ENCODE results near the gene REV3L. TPM values are rescaled to one million over a fixed set of nuclear protein-coding genes. Genes with fewer than 3 reads are reported as not detected.

REV3L gene
- total RNA-seq, 1 experiment from 2014 or later = 5.3 TPM

- no peak for DNase-seq
- Mint-ChIP-seq H3K36me3 (ENCODE audit: insufficient read depth in 1 of 3, low read depth in 3 of 3) (peaks cover 5 to 16% (median 13%) of the 10 kb centered on the region in 3 experiments; a peak in 5 of 7 replicates), H3K4me3 (no peak overlapping the region), H3K27ac (no peak overlapping the region), H3K27me3 (ENCODE audit: low read depth) (no peaks in the 10 kb centered on the region), H3K9me3 (peaks cover 13 to 14% of the 10 kb centered on the region in 2 experiments; a peak in 4 of 5 replicates), H3K4me1 (no peaks in the 10 kb centered on the region)
- H3K79me1 ChIP-seq (ENCODE audit: insufficient read depth, low read depth, low read length, poor library complexity, severe bottlenecking) = no peaks in the 10 kb centered on the region
- H4K91ac ChIP-seq (ENCODE audit: insufficient read length, low read depth, low read length) = no peak overlapping the region
- no peak overlapping the region for H3K18ac ChIP-seq (ENCODE audit: insufficient read length, low read depth, low read length)
- no peak overlapping the region for H2AFZ ChIP-seq (ENCODE audit: low read length)
- whole genome bisulfite sequencing (ENCODE audit: extremely low coverage, insufficient read length, low lambda C conversion rate) = no CpG with 5 or more reads among the region's 2 CpGs
- no peaks in the 10 kb centered on the region for H3K27me3 ChIP-seq (ENCODE audit: insufficient read depth, low read length)
- H4K8ac ChIP-seq (replicated peaks; ENCODE audit: insufficient read length, low read depth, low read length) = no peak overlapping the region
- H3K4ac ChIP-seq (ENCODE audit: low read depth, low read length) = no peak overlapping the region
- no peaks in the 10 kb centered on the region for H3K79me2 ChIP-seq (ENCODE audit: insufficient read depth, low read length)
- H2BK12ac ChIP-seq (ENCODE audit: insufficient read length, low read depth, low read length) = no peak overlapping the region
- H3K9me3 ChIP-seq (ENCODE audit: control insufficient read depth, low read depth, low read length) = no peaks in the 10 kb centered on the region
- no peak overlapping the region for H3K56ac ChIP-seq (ENCODE audit: insufficient read length, low read depth, low read length)
- TF ChIP-seq CTCF (conservative IDR thresholded peaks at IDR 0.05) = no peak
- no peaks in the 10 kb centered on the region for H3K23me2 ChIP-seq (ENCODE audit: insufficient read length, low read depth, low read length, poor library complexity, severe bottlenecking)
- H3K27ac ChIP-seq (ENCODE audit: insufficient read length, low read depth, low read length) = no peak overlapping the region
- H2BK15ac ChIP-seq (ENCODE audit: low read depth, low read length) = no peak overlapping the region
- H3K9ac ChIP-seq (ENCODE audit: extremely low read depth, insufficient read length, low read length) = no peak overlapping the region
- H3K4me1 ChIP-seq (ENCODE audit: insufficient read depth, low read length) = no peaks in the 10 kb centered on the region
- H2AK5ac ChIP-seq (ENCODE audit: insufficient read length, low read length) = no peak overlapping the region
- H2BK5ac ChIP-seq (ENCODE audit: insufficient read length, low read length) = no peak overlapping the region
- no peak overlapping the region for H3K23ac ChIP-seq (ENCODE audit: insufficient read length, low read depth, low read length)
- H3K4me2 ChIP-seq (ENCODE audit: insufficient read depth, insufficient read length, low read length) = no peak overlapping the region
- H3K14ac ChIP-seq (ENCODE audit: insufficient read depth, low read length) = no peak overlapping the region
- H2BK120ac ChIP-seq (ENCODE audit: low read depth, low read length, poor library complexity, severe bottlenecking) = no peak overlapping the region
- no peak overlapping the region for H4K5ac ChIP-seq (ENCODE audit: insufficient read length, low read depth, low read length)
- H4K20me1 ChIP-seq (ENCODE audit: control insufficient read depth, insufficient read depth, insufficient read length) = no peaks in the 10 kb centered on the region
- no peak overlapping the region for H3T11ph ChIP-seq (ENCODE audit: low read length)
- H2BK20ac ChIP-seq (ENCODE audit: low read depth, low read length, poor library complexity, severe bottlenecking) = no peak overlapping the region
These were observed 26.8 kb downstream of the REV3L start for GRCh38 chr6:111456208-111456607.

Measured in H9 (cell line).